HUES64 (cell line): ENCODE data around the gene SECISBP2. TPM values are rescaled to one million over a fixed set of nuclear protein-coding genes. Genes with fewer than 3 reads are reported as not detected.
"Not testable (repeated sequence)": the region's sequence is repeated elsewhere in the genome, so short reads cannot be mapped to it uniquely, and the experiment has no call there.

Experiments used
- H3K27ac ChIP-seq: 2 replicates; pipeline ENCODE4 v1.7.0; 2013; ENCODE audit warnings: low read depth, low read length, inconsistent platforms
- H3K27me3 ChIP-seq: 2 replicates; pipeline ENCODE4 v1.6.1; 2013; ENCODE audit warnings: mild to moderate bottlenecking, low read length; ENCODE audit not compliant: insufficient read depth
- H3K36me3 ChIP-seq: 2 replicates; pipeline ENCODE4 v1.6.1; 2013; ENCODE audit warnings: mild to moderate bottlenecking, low read length; ENCODE audit not compliant: insufficient read depth
- H3K4me1 ChIP-seq: 2 replicates; pipeline ENCODE4 v1.6.1; 2013; ENCODE audit warnings: mild to moderate bottlenecking, low read length, moderate library complexity; ENCODE audit not compliant: insufficient read depth
- H3K4me3 ChIP-seq: 2 replicates; pipeline ENCODE4 v1.5.1; 2013; ENCODE audit warnings: mild to moderate bottlenecking, low read length, moderate library complexity
- H3K9ac ChIP-seq: 2 replicates; pipeline ENCODE4 v1.6.1; 2013; ENCODE audit warnings: mild to moderate bottlenecking, low read depth, low read length
- H3K9me3 ChIP-seq: 2 replicates; pipeline ENCODE4 v1.6.1; 2013; ENCODE audit warnings: low read depth, low read length; ENCODE audit not compliant: insufficient read depth
- WGBS: fragments of 150-250, 120-280 bp; methylation state at CpG from one replicate; pipeline ENCODE4 v1.1.7; 2013; ENCODE audit warnings: missing lambda C conversion rate; 5-methylcytosine and 5-hydroxymethylcytosine counted together
- polyA plus RNA-seq, 2 experiments: library from polyadenylated mRNA; stranded (reverse); fragments of 50-300 nt; gene quantifications; one replicate each; pipeline ENCODE4 v1.2.3, GENCODE V29; 2013

The SECISBP2 gene, protein sequence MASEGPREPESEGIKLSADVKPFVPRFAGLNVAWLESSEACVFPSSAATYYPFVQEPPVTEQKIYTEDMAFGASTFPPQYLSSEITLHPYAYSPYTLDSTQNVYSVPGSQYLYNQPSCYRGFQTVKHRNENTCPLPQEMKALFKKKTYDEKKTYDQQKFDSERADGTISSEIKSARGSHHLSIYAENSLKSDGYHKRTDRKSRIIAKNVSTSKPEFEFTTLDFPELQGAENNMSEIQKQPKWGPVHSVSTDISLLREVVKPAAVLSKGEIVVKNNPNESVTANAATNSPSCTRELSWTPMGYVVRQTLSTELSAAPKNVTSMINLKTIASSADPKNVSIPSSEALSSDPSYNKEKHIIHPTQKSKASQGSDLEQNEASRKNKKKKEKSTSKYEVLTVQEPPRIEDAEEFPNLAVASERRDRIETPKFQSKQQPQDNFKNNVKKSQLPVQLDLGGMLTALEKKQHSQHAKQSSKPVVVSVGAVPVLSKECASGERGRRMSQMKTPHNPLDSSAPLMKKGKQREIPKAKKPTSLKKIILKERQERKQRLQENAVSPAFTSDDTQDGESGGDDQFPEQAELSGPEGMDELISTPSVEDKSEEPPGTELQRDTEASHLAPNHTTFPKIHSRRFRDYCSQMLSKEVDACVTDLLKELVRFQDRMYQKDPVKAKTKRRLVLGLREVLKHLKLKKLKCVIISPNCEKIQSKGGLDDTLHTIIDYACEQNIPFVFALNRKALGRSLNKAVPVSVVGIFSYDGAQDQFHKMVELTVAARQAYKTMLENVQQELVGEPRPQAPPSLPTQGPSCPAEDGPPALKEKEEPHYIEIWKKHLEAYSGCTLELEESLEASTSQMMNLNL
- polyA plus RNA-seq (2013, experiment 1 of 2): 38.4 TPM
- polyA plus RNA-seq (2013, experiment 2 of 2): 39.3 TPM

- Histone ChIP-seq H3K27ac (peak within 1 kb of the TSS; percentile 100), H3K9me3 (no peaks in the 10 kb centered on the region), H3K4me3 (peak within 1 kb of the TSS; percentile 78), H3K36me3 (peaks cover 63% of the 10 kb centered on the region), H3K27me3 (no peaks in the 10 kb centered on the region), H3K9ac (peak within 1 kb of the TSS; percentile 99), H3K4me1 (peaks cover 20% of the 10 kb centered on the region)
- 1% methylated on average over 91 of the region's 91 CpGs for WGBS
These were observed at the start of gene SECISBP2 for GRCh38 chr9:89318123-89319014. Gene SECISBP2, plus strand, starts transcription at chr9:89318500. Its CDS starts 77 bp downstream, at chr9:89318577.

GRCh38 chr9:89273528-89274279 lies 44.6 kb upstream of the SECISBP2 start:
- no peaks in the 10 kb centered on the region for H3K4me1 ChIP-seq
- 62% methylated on average over 3 of the region's 3 CpGs for WGBS
- peaks cover 35% of the 10 kb centered on the region for H3K9me3 ChIP-seq

DNA sequence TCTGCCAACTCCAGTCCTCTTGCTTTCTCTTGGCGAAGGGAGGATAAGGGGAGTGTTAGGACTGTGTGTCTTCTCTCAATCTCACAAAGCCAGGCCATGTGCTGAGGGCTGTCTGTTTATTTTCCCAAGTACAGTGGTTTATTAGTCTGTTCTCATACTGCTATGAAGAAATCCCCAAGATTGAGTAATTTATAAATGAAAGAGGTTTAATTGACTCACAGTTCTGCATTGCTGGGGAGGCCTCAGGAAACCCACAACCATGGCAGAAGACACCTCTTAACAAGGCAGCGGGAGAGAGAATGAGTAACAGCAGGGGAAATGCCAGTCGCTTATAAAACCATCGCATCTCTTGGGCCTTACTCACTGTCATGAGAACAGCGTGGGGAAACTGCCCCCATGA lies 43.5 kb upstream of the SECISBP2 start:
- H3K4me3 ChIP-seq: no peak overlapping the region
- H3K9ac ChIP-seq: no peak overlapping the region
- WGBS: 75% methylated on average over 5 of the region's 5 CpGs
- H3K9me3 ChIP-seq: peaks cover 35% of the 10 kb centered on the region
- H3K27me3 ChIP-seq: no peaks in the 10 kb centered on the region
- no peaks in the 10 kb centered on the region for H3K36me3 ChIP-seq
- H3K4me1 ChIP-seq: no peaks in the 10 kb centered on the region
- no peak overlapping the region for H3K27ac ChIP-seq

More at GRCh38 chr9:89273528-89274279, 44.6 kb upstream of the SECISBP2 start:
- H3K9ac ChIP-seq: no peak overlapping the region
- no peak overlapping the region for H3K27ac ChIP-seq
- no peak overlapping the region for H3K4me3 ChIP-seq
- H3K27me3 ChIP-seq: no peaks in the 10 kb centered on the region
- no peaks in the 10 kb centered on the region for H3K36me3 ChIP-seq

- not testable (repeated sequence) for H3K9ac ChIP-seq, H3K4me1 ChIP-seq, H3K36me3 ChIP-seq, H3K4me3 ChIP-seq, H3K27me3 ChIP-seq, H3K27ac ChIP-seq
- 89% methylated on average over 2 of the region's 2 CpGs for WGBS
- peaks cover 35% of the 10 kb centered on the region for H3K9me3 ChIP-seq
These were observed 42.3 kb upstream of the SECISBP2 start for GRCh38 chr9:89276040-89276439.

DNA sequence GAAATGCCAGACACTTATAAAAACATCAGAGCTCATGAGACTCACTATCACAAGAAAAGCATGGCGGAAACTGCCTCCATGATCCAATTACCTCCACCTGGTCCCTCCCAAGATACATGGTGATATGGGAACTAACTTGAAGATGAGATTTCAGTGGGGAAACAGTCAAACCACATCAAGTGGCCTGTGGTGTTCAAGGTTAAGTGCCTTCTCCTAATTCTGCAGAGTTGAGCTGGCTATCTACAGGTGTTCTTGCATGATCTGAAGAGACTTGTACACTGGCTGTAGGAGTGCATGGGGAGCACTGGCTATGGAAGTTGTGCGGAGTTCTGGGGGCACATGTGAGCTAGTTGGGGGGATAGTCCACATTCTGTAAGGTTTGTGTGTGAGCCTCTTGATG lies 41.3 kb upstream of the SECISBP2 start:
- Histone ChIP-seq H3K4me1 (no peaks in the 10 kb centered on the region), H3K9ac (no peak overlapping the region), H3K36me3 (no peaks in the 10 kb centered on the region), H3K27ac (no peak overlapping the region), H3K4me3 (no peak overlapping the region), H3K9me3 (peaks cover 35% of the 10 kb centered on the region), H3K27me3 (no peaks in the 10 kb centered on the region)
- whole genome bisulfite sequencing: 96% methylated on average over 1 of the region's 2 CpGs

DNA sequence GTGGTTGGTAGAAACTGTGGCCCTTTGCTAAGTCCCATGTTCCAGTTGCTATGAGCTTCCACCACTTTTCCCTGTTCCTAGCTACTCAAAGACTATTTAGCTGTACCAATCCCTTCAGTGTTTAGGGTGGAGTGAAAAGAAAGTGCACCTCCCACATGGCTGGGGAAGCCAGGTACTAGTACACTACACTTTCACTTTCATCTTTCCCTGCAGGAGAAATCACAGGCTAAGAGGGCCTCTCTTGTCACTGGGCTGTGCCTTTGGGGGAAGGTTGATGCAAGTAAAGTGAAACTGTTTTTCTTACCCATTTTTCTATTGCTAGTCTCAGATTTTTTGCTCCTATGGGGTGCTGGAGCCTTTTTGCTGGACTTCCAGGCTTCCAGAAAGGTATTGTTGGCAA lies 40.8 kb upstream of the SECISBP2 start:
- no peak overlapping the region for H3K27ac ChIP-seq

DNA sequence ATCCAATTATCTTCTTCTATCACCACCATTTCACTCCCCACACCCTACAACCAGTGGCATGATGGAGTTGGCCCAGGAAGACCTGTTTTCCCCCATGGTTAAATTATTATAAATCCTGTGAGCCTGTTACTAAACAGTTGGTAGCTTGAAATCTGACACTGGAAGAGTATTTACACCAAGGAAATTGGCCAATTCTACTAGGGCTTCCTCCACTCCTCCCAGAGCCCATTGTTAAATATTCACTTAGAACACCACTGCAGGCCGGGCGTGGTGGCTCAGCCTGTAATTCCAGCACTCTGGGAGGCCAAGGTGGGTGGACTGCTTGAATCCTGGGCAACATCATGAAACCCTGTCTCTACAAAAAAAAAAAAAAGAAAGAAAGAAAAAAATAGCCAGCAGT lies 39.7 kb upstream of the SECISBP2 start:
- Histone ChIP-seq H3K36me3 (no peaks in the 10 kb centered on the region), H3K9me3 (peaks cover 24% of the 10 kb centered on the region)
- WGBS: 84% methylated on average over 2 of the region's 2 CpGs

More for the DNA sequence above, 40.8 kb upstream of the SECISBP2 start:
- H3K9ac ChIP-seq: no peak overlapping the region
- no peaks in the 10 kb centered on the region for H3K4me1 ChIP-seq
- H3K9me3 ChIP-seq: peaks cover 35% of the 10 kb centered on the region
- H3K27me3 ChIP-seq: no peaks in the 10 kb centered on the region
- no peaks in the 10 kb centered on the region for H3K36me3 ChIP-seq
- H3K4me3 ChIP-seq: no peak overlapping the region

GRCh38 chr9:89278997-89279739 lies 39.1 kb upstream of the SECISBP2 start:
- Histone ChIP-seq H3K27ac (no peak overlapping the region), H3K27me3 (no peaks in the 10 kb centered on the region), H3K9ac (no peak overlapping the region), H3K9me3 (peaks cover 18% of the 10 kb centered on the region), H3K4me3 (no peak overlapping the region), H3K4me1 (no peaks in the 10 kb centered on the region), H3K36me3 (no peaks in the 10 kb centered on the region)
- WGBS: 88% methylated on average over 4 of the region's 5 CpGs

More for the DNA sequence above, 39.7 kb upstream of the SECISBP2 start:
- Histone ChIP-seq H3K4me3 (no peak overlapping the region), H3K27ac (no peak overlapping the region), H3K4me1 (no peaks in the 10 kb centered on the region), H3K27me3 (no peaks in the 10 kb centered on the region), H3K9ac (no peak overlapping the region)

DNA sequence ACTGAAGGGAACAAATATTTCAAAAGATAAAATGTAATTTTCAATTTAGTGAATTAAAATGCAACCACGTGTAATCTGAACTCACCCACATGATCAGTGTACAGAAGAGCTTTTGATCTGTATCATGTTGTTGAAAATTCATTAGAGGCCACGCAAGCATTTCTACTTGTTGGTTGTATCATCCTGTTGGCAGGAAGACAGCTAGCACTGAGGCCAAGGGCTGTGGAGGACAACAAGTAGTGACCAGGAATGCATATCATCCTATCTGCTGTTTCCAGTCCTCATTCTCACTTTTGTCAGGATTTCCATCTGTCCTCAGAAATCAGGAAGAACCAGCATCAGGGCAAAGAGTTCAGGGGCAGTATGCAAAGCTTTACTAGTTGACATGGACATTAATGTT lies 37.2 kb upstream of the SECISBP2 start:
- H3K9ac ChIP-seq: no peak overlapping the region
- no peaks in the 10 kb centered on the region for H3K27me3 ChIP-seq
- no peaks in the 10 kb centered on the region; the same call in 1 of the 2 replicates for H3K9me3 ChIP-seq
- no peak overlapping the region for H3K4me3 ChIP-seq
- H3K27ac ChIP-seq: no peak overlapping the region
- WGBS: 80% methylated on average over 2 of the region's 2 CpGs
- no peaks in the 10 kb centered on the region for H3K36me3 ChIP-seq
- H3K4me1 ChIP-seq: no peaks in the 10 kb centered on the region
